Smooth muscle cell (in vitro differentiated cells): ENCODE data around the gene MYBL2. TPM values are rescaled to one million over a fixed set of nuclear protein-coding genes. Genes with fewer than 3 reads are reported as not detected.

Experiments
- DNase-seq: peaks from one replicate; lab custom pipeline; 2025; ENCODE audit not compliant: unreplicated experiment; lab: John Stamatoyannopoulos, UW
- H2AFZ ChIP-seq: fragments of 200-600 bp; sonication (generic); 2 replicates; pipeline ENCODE4 v1.6.0; 2016; ENCODE audit warnings: antibody characterized with exemption, low read depth, mild to moderate bottlenecking
- H3F3A ChIP-seq: fragments of 200-600 bp; sonication (generic); 2 replicates; pipeline ENCODE4 v1.6.0; 2017; ENCODE audit warnings: antibody characterized with exemption, low read depth
- H3K27ac ChIP-seq: fragments of 200-600 bp; sonication (generic); 2 replicates; pipeline ENCODE4 v1.5.1; 2016; ENCODE audit warnings: low read depth, mild to moderate bottlenecking
- H3K27me3 ChIP-seq: fragments of 200-600 bp; sonication (generic); 2 replicates; pipeline ENCODE4 v1.6.1; 2016; ENCODE audit warnings: low read depth, mild to moderate bottlenecking
- H3K36me3 ChIP-seq: fragments of 200-600 bp; sonication (generic); 2 replicates; pipeline ENCODE4 v1.5.1; 2016; ENCODE audit warnings: low read depth
- H3K4me1 ChIP-seq: fragments of 200-600 bp; sonication (generic); 2 replicates; pipeline ENCODE4 v1.5.1; 2016; ENCODE audit warnings: low read depth
- H3K4me2 ChIP-seq: fragments of 200-600 bp; sonication (generic); 2 replicates; pipeline ENCODE4 v1.6.0; 2016; ENCODE audit warnings: mild to moderate bottlenecking
- H3K4me3 ChIP-seq: fragments of 200-600 bp; sonication (generic); 2 replicates; pipeline ENCODE4 v1.5.1; 2016; ENCODE audit warnings: mild to moderate bottlenecking
- H3K79me2 ChIP-seq: fragments of 200-600 bp; sonication (generic); 2 replicates; pipeline ENCODE4 v1.6.0; 2016; ENCODE audit warnings: low read depth, mild to moderate bottlenecking
- H3K9ac ChIP-seq: fragments of 200-600 bp; sonication (generic); 2 replicates; pipeline ENCODE4 v1.6.0; 2016; ENCODE audit warnings: low read depth
- H3K9me3 ChIP-seq: fragments of 200-600 bp; sonication (generic); replicated peaks from 2 replicates; pipeline ENCODE4 v1.5.1; 2016; ENCODE audit warnings: low read depth
- H4K20me1 ChIP-seq: fragments of 200-600 bp; sonication (generic); 2 replicates; pipeline ENCODE4 v1.6.0; 2016; ENCODE audit warnings: low read depth
- WGBS: methylation state at CpG from one replicate; pipeline ENCODE4 v1.1.7; 2016; ENCODE audit warnings: low lambda C conversion rate; 5-methylcytosine and 5-hydroxymethylcytosine counted together
- polyA plus RNA-seq: library from polyadenylated mRNA; unstranded; fragments of >200 nt; fragmentation: Nextera tagmentation; extraction: Ambion mirVana; gene quantifications from 2 replicates; pipeline ENCODE4 v1.2.1, GENCODE V29; 2016
- total RNA-seq: library from RNA; depleted of rRNA; stranded (reverse); fragments of >200 nt; gene quantifications from 2 replicates; pipeline ENCODE4 v1.2.3, GENCODE V29; 2014
- TF ChIP-seq, protein P1 (sequence below): fragments of 200-600 bp; sonication (generic); IDR thresholded peaks from 2 replicates; pipeline ENCODE4 v1.5.1; 2017; ENCODE audit warnings: borderline replicate concordance, mild to moderate bottlenecking, antibody characterized with exemption; ENCODE audit not compliant: insufficient read depth, poor library complexity, severe bottlenecking

Gene MYBL2
- total and polyA plus RNA-seq, 2 experiments from 2014 or later: 8.6 to 26.2 TPM

DNA sequence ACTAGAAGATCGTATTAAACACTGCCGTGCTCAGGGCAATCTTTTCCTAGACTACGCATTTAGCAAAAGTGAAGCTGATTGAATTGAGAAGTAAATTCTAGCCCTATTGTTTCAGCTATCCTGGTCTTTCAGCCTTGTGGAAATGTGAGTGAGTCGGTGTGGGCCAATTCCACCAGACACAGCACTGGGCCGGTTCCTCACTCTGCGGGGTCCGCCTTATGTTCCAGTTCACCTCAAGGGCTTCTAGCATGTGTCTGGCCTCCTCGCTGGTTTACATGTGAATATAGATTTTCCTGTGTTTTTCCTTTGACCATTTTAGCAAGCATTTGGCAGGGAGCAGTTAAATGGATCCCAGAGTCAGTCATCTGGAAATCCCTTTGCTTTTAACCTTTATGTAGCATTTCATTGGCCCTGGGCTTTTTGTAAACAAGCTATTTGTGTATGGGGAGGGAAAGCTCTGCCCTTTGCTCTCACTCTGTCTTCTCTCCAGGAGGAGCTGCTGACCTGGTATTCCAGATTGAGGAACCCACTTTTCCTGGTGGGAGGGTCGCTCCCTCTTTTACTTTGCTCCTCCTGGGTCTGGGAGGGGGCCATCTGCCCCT, 72.3 kb downstream of the MYBL2 start:
- 93% methylated on average over 9 of the region's 9 CpGs for WGBS
- Histone ChIP-seq H3F3A (no peaks in the 10 kb centered on the region), H3K27me3 (peaks cover 6% of the 10 kb centered on the region)

DNA sequence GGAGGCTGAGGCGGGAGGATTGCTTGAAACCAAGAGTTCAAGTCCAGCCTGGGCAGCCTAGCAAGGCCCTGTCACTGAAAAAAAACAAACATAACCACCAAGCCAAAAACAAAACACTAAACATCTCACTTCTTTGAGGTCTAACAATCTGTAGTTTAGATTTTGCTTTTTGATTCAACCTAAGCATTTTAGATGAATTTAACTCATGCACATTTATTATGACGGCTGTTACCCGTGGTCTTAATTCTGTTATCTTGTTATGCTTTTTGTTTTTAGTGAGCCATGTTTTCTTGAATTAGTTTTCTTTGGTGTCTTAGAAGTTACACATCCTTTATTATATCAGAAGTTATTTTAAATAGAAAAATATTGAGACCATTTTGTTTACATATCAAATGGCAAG, 73.7 kb downstream of the MYBL2 start:
- no peak overlapping the region for H3K9ac ChIP-seq
- no peak overlapping the region for H3K4me2 ChIP-seq
- no peaks in the 10 kb centered on the region for H3K9me3 ChIP-seq
- no peaks in the 10 kb centered on the region for H3K79me2 ChIP-seq
- TF ChIP-seq, protein P1, sequence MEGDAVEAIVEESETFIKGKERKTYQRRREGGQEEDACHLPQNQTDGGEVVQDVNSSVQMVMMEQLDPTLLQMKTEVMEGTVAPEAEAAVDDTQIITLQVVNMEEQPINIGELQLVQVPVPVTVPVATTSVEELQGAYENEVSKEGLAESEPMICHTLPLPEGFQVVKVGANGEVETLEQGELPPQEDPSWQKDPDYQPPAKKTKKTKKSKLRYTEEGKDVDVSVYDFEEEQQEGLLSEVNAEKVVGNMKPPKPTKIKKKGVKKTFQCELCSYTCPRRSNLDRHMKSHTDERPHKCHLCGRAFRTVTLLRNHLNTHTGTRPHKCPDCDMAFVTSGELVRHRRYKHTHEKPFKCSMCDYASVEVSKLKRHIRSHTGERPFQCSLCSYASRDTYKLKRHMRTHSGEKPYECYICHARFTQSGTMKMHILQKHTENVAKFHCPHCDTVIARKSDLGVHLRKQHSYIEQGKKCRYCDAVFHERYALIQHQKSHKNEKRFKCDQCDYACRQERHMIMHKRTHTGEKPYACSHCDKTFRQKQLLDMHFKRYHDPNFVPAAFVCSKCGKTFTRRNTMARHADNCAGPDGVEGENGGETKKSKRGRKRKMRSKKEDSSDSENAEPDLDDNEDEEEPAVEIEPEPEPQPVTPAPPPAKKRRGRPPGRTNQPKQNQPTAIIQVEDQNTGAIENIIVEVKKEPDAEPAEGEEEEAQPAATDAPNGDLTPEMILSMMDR: no peak
- no peaks in the 10 kb centered on the region for H4K20me1 ChIP-seq
- H3K4me1 ChIP-seq: no peaks in the 10 kb centered on the region
- no peak overlapping the region for H3K27ac ChIP-seq
- H2AFZ ChIP-seq: no peak overlapping the region
- no peaks in the 10 kb centered on the region for H3F3A ChIP-seq
- no peak overlapping the region for H3K4me3 ChIP-seq
- no peak for DNase-seq
- peaks cover 6% of the 10 kb centered on the region for H3K27me3 ChIP-seq
- WGBS: 95% methylated on average over 3 of the region's 3 CpGs
- H3K36me3 ChIP-seq: no peaks in the 10 kb centered on the region

More for the DNA sequence above, 72.3 kb downstream of the MYBL2 start:
- no peaks in the 10 kb centered on the region for H4K20me1 ChIP-seq
- H3K9ac ChIP-seq: no peak overlapping the region
- no peak for DNase-seq
- TF ChIP-seq, protein P1: no peak
- no peak overlapping the region for H2AFZ ChIP-seq
- H3K27ac ChIP-seq: no peak overlapping the region
- no peaks in the 10 kb centered on the region for H3K79me2 ChIP-seq
- no peaks in the 10 kb centered on the region for H3K9me3 ChIP-seq
- H3K36me3 ChIP-seq: no peaks in the 10 kb centered on the region
- no peak overlapping the region for H3K4me3 ChIP-seq
- H3K4me1 ChIP-seq: no peaks in the 10 kb centered on the region
- H3K4me2 ChIP-seq: no peak overlapping the region

DNA sequence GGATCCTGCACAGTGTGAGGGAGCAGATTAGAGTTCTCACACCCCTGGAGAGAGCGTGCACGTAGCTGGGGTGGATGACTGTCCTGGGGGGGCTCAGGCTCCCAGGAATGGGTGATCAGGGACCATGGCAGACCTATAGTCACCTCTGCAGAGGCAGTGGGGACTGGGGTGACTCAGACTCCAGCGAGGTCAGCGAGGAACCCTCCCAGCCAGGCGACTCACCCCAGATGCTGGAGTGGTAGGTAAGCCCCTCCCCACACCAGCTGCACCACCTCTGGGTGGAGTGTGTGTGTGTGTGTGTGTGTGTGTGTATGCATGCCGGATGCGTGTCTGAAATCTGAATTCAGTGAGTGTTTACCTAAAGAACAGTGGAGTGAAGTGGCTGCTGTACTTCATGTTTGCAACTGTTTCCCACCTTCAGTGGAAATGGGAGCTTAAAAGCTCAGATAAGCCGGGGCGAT, 77.3 kb downstream of the MYBL2 start:
- H3K4me3 ChIP-seq: no peak overlapping the region
- H2AFZ ChIP-seq: no peak overlapping the region
- H3F3A ChIP-seq: no peaks in the 10 kb centered on the region
- 68% methylated on average over 9 of the region's 9 CpGs for WGBS
- no peaks in the 10 kb centered on the region for H4K20me1 ChIP-seq
- H3K79me2 ChIP-seq: no peaks in the 10 kb centered on the region
- peaks cover 6% of the 10 kb centered on the region for H3K27me3 ChIP-seq
- H3K36me3 ChIP-seq: no peaks in the 10 kb centered on the region
- DNase-seq: no peak
- no peak overlapping the region for H3K4me2 ChIP-seq
- TF ChIP-seq, protein P1: no peak
- no peak overlapping the region for H3K9ac ChIP-seq
- H3K9me3 ChIP-seq: no peaks in the 10 kb centered on the region
- H3K27ac ChIP-seq: no peak overlapping the region
- no peaks in the 10 kb centered on the region for H3K4me1 ChIP-seq
